HEK293 (cell line): ENCODE measurements around the gene RTL9.

Source experiments
- CTCF ChIA-PET: fragments of 350-600 bp; formaldehyde crosslinking; extraction: SDS; loops from one replicate; lab custom pipeline; 2021; ENCODE audit warnings: antibody characterized with exemption; lab: Yijun Ruan, JAX
- POLR2A ChIA-PET: fragments of 300-600 bp; formaldehyde crosslinking; extraction: SDS; loops from one replicate; lab custom pipeline; 2020; ENCODE audit warnings: antibody characterized with exemption, inconsistent platforms; lab: Yijun Ruan, JAX
- H3K27ac ChIP-seq: fragments of 200-500 bp; sonication (Bioruptor generic); 2 replicates; pipeline ENCODE4 v1.5.1; 2014; ENCODE audit warnings: low read depth, low read length, control low read depth, inconsistent platforms; ENCODE audit errors: extremely low read depth
- H3K36me3 ChIP-seq, 2 experiments: fragments of 200-500 bp in 1 of 2; sonication (Bioruptor generic) in 1 of 2; 1 replicate in 1 of 2; 2 replicates in 1 of 2; pipeline ENCODE4 v1.5.1; 2014 to 2017; ENCODE audit warnings: inconsistent platforms in 2 of 2, low read length in 2 of 2; ENCODE audit not compliant: control insufficient read depth in 2 of 2, insufficient read depth in 1 of 2
- H3K4me1 ChIP-seq: fragments of 200-500 bp; sonication (Bioruptor generic); 2 replicates; pipeline ENCODE4 v1.5.1; 2014; ENCODE audit warnings: mild to moderate bottlenecking, low read length, inconsistent platforms; ENCODE audit not compliant: control insufficient read depth, insufficient read depth
- H3K4me3 ChIP-seq: 2 replicates; pipeline ENCODE4 v1.5.1; 2011; ENCODE audit warnings: low read depth, mild to moderate bottlenecking, control low read depth, low read length, moderate library complexity
- H3K9me3 ChIP-seq: fragments of 200-500 bp; sonication (Bioruptor generic); 2 replicates; pipeline ENCODE4 v1.5.1; 2014; ENCODE audit warnings: low read depth, low read length, inconsistent platforms; ENCODE audit not compliant: control insufficient read depth, insufficient read depth
- BCL11B ChIP-seq: fragments of 450-650 bp; formaldehyde crosslinking; IDR thresholded peaks from 2 replicates; pipeline ENCODE4 v1.5.1; 2016; ENCODE audit warnings: low read depth, missing biosample characterization, missing genetic modification characterization
- EGR2 ChIP-seq: fragments of 450-650 bp; formaldehyde crosslinking; IDR thresholded peaks from 2 replicates; pipeline ENCODE4 v1.5.1; 2016; ENCODE audit warnings: low read depth, missing biosample characterization, missing genetic modification characterization
- FEZF1 ChIP-seq: fragments of 450-650 bp; formaldehyde crosslinking; IDR thresholded peaks from 2 replicates; pipeline ENCODE4 v1.5.1; 2016; ENCODE audit warnings: missing biosample characterization, missing genetic modification characterization
- GLIS2 ChIP-seq: fragments of 450-650 bp; formaldehyde crosslinking; IDR thresholded peaks from 2 replicates; pipeline ENCODE4 v1.5.1; 2016; ENCODE audit warnings: missing biosample characterization, missing genetic modification characterization
- HOXC10 ChIP-seq: sonication (generic); formaldehyde crosslinking; IDR thresholded peaks from 2 replicates; pipeline ENCODE4 v1.8.1; 2023; ENCODE audit warnings: mild to moderate bottlenecking, missing genetic modification reagents
- OVOL3 ChIP-seq: fragments of 450-650 bp; formaldehyde crosslinking; IDR thresholded peaks from 2 replicates; pipeline ENCODE4 v1.5.1; 2016; ENCODE audit warnings: missing biosample characterization, missing genetic modification characterization
- SP3 ChIP-seq: fragments of 450-650 bp; formaldehyde crosslinking; IDR thresholded peaks from 2 replicates; pipeline ENCODE4 v1.5.1; 2016; ENCODE audit warnings: missing biosample characterization, missing genetic modification characterization
- YY1 ChIP-seq: fragments of 450-650 bp; formaldehyde crosslinking; IDR thresholded peaks from 2 replicates; pipeline ENCODE4 v1.5.1; 2018; ENCODE audit warnings: missing biosample characterization, missing genetic modification characterization
- ZBTB8A ChIP-seq: fragments of 450-650 bp; formaldehyde crosslinking; IDR thresholded peaks from 2 replicates; pipeline ENCODE4 v1.5.1; 2016; ENCODE audit warnings: missing biosample characterization, missing genetic modification characterization
- ZNF2 ChIP-seq: fragments of 450-650 bp; formaldehyde crosslinking; IDR thresholded peaks from 2 replicates; pipeline ENCODE4 v1.5.1; 2016; ENCODE audit warnings: missing biosample characterization, missing genetic modification characterization
- ZNF211 ChIP-seq: fragments of 450-650 bp; formaldehyde crosslinking; IDR thresholded peaks from 2 replicates; pipeline ENCODE4 v1.5.1; 2016; ENCODE audit warnings: low read depth, missing biosample characterization, missing genetic modification characterization
- ZNF223 ChIP-seq: fragments of 450-650 bp; formaldehyde crosslinking; IDR thresholded peaks from 2 replicates; pipeline ENCODE4 v1.5.1; 2016; ENCODE audit warnings: missing biosample characterization, missing genetic modification characterization
- ZNF26 ChIP-seq: fragments of 450-650 bp; formaldehyde crosslinking; IDR thresholded peaks from 2 replicates; pipeline ENCODE4 v1.5.1; 2016; ENCODE audit warnings: missing biosample characterization, missing genetic modification characterization
- ZNF266 ChIP-seq: fragments of 450-650 bp; formaldehyde crosslinking; IDR thresholded peaks from 2 replicates; pipeline ENCODE4 v1.5.1; 2016; ENCODE audit warnings: missing biosample characterization, missing genetic modification characterization, low read depth
- ZNF292 ChIP-seq: fragments of 450-650 bp; formaldehyde crosslinking; IDR thresholded peaks from 2 replicates; pipeline ENCODE4 v1.5.1; 2016; ENCODE audit warnings: low read depth, missing biosample characterization, missing genetic modification characterization, borderline replicate concordance
- ZNF302 ChIP-seq: fragments of 450-650 bp; formaldehyde crosslinking; IDR thresholded peaks from 2 replicates; pipeline ENCODE4 v1.5.1; 2016; ENCODE audit warnings: missing biosample characterization, missing genetic modification characterization, low read depth
- ZNF335 ChIP-seq: fragments of 450-650 bp; formaldehyde crosslinking; conservative IDR thresholded peaks from 2 replicates; pipeline ENCODE4 v1.5.1; 2016; ENCODE audit warnings: missing biosample characterization, missing genetic modification characterization
- ZNF350 ChIP-seq: fragments of 450-650 bp; formaldehyde crosslinking; IDR thresholded peaks from 2 replicates; pipeline ENCODE4 v1.5.0; 2017; ENCODE audit warnings: missing biosample characterization, mild to moderate bottlenecking, missing genetic modification characterization
- ZNF366 ChIP-seq: fragments of 450-650 bp; formaldehyde crosslinking; conservative IDR thresholded peaks from 2 replicates; pipeline ENCODE4 v1.5.1; 2016; ENCODE audit warnings: missing biosample characterization, missing genetic modification characterization
- ZNF394 ChIP-seq: fragments of 450-650 bp; formaldehyde crosslinking; IDR thresholded peaks from 2 replicates; pipeline ENCODE4 v1.5.1; 2016; ENCODE audit warnings: missing biosample characterization, missing genetic modification characterization, mild to moderate bottlenecking, moderate library complexity, borderline replicate concordance
- ZNF513 ChIP-seq: fragments of 450-650 bp; IDR thresholded peaks from 2 replicates; pipeline ENCODE4 v1.5.1; 2018; ENCODE audit warnings: missing biosample characterization, missing genetic modification characterization
- ZNF600 ChIP-seq: fragments of 450-650 bp; formaldehyde crosslinking; IDR thresholded peaks from 2 replicates; pipeline ENCODE4 v1.5.1; 2016; ENCODE audit warnings: missing biosample characterization, missing genetic modification characterization
- ZNF626 ChIP-seq: fragments of 450-650 bp; sonication (Bioruptor Pico); formaldehyde crosslinking; IDR thresholded peaks from 2 replicates; pipeline ENCODE4 v1.5.1; 2018; ENCODE audit warnings: missing biosample characterization, missing genetic modification characterization, inconsistent platforms
- ZNF692 ChIP-seq: fragments of 450-650 bp; formaldehyde crosslinking; IDR thresholded peaks from 2 replicates; pipeline ENCODE4 v1.5.1; 2016; ENCODE audit warnings: missing biosample characterization, missing genetic modification characterization
- ZNF843 ChIP-seq: fragments of 450-650 bp; formaldehyde crosslinking; IDR thresholded peaks from 2 replicates; pipeline ENCODE4 v1.5.1; 2016; ENCODE audit warnings: missing biosample characterization, missing genetic modification characterization
- ZSCAN16 ChIP-seq: fragments of 450-650 bp; formaldehyde crosslinking; IDR thresholded peaks from 2 replicates; pipeline ENCODE4 v1.5.1; 2016; ENCODE audit warnings: missing biosample characterization, missing genetic modification characterization

RTL9 gene

GRCh38 chrX:110317061-110317819 lies 41.4 kb upstream of the RTL9 start (continued):
- TF ChIP-seq ZNF292 (tag by site-specific recombination) (no peak), ZNF26 (tag by site-specific recombination) (no peak), ZNF626 (tag by site-specific recombination) (no peak), OVOL3 (no peak), ZSCAN16 (no peak), ZNF335 (tag by site-specific recombination) (peak; percentile 72), ZNF302 (tag by site-specific recombination) (no peak), HOXC10 (no peak), ZNF692 (tag by site-specific recombination) (peak; percentile 44; the same call in 1 of the 2 replicates)

GRCh38 chrX:110317820-110318663 lies 40.6 kb upstream of the RTL9 start, which contains the start of gene AMMECR1:
Gene AMMECR1 (minus strand): TSS chrX:110318085. CDS start chrX:110318071, 14 bp downstream.
- Histone ChIP-seq H3K4me1 (peaks cover 10% of the 10 kb centered on the region), H3K36me3 (no peaks in the 10 kb centered on the region), H3K9me3 (no peaks in the 10 kb centered on the region), H3K27ac (peak within 1 kb of the TSS; percentile 89), H3K4me3 (peak within 1 kb of the TSS; percentile 90)
- CTCF ChIA-PET, result interaction anchor here (2.1 kb wide), 1 partner anchor 90 kb away, joined by 11 read pairs; no protein-coding TSS in a partner anchor
- POLR2A ChIA-PET, result interaction anchor here (1.0 to 1.3 kb wide), 4 partner anchors 14 to 171 kb away, joined by 3 to 4 read pairs (median 3); no protein-coding TSS in a partner anchor
- TF ChIP-seq BCL11B (tag by site-specific recombination) (no peak), ZNF335 (tag by site-specific recombination) (0 out of 2 replicates have a peak, but pooled peaks have one; percentile 26), ZNF266 (tag by site-specific recombination) (no peak), SP3 (tag by site-specific recombination) (no peak; the same call in 1 of the 2 replicates), ZNF843 (tag by site-specific recombination) (0 out of 2 replicates have a peak, but pooled peaks have one; percentile 15), GLIS2 (peak; percentile 95), ZNF350 (tag by site-specific recombination) (no peak), ZBTB8A (tag by site-specific recombination) (peak; percentile 92), FEZF1 (no peak), ZNF513 (tag by site-specific recombination) (no peak), ZNF26 (tag by site-specific recombination) (no peak), EGR2 (tag by site-specific recombination) (peak; percentile 51), ZNF394 (tag by site-specific recombination) (no peak; the same call in 1 of the 2 replicates), YY1 (peak; percentile 87), ZNF223 (tag by site-specific recombination) (no peak), ZNF211 (tag by site-specific recombination) (no peak), ZNF600 (tag by site-specific recombination) (peak; percentile 9; the same call in 1 of the 2 replicates), ZNF366 (tag by site-specific recombination) (peak; percentile 91), ZNF2 (tag by site-specific recombination) (peak; percentile 26)
